BJ (cell line): ENCODE data around the gene NPTX1. TPM values are rescaled to one million over a fixed set of nuclear protein-coding genes. Genes with fewer than 3 reads are reported as not detected.

Experiments
- CTCF ChIA-PET: fragments of 350-600 bp; formaldehyde crosslinking; extraction: SDS; loops from one replicate; lab custom pipeline; 2021; ENCODE audit warnings: antibody characterized with exemption, inconsistent platforms; lab: Yijun Ruan, JAX
- POLR2A ChIA-PET: fragments of 300-600 bp; sonication (Branson Sonifier 250); formaldehyde crosslinking; extraction: SDS; loops from one replicate; lab custom pipeline; 2021; ENCODE audit warnings: antibody characterized with exemption; lab: Charles Lee
- DNase-seq: peaks from one replicate; pipeline ENCODE4 v3.0.0-alpha.2; 2011; ENCODE audit warnings: low read depth
- H3K27me3 ChIP-seq: 2 replicates; pipeline ENCODE4 v1.6.0; 2011; ENCODE audit warnings: low read length; ENCODE audit not compliant: control insufficient read depth, insufficient read depth
- H3K36me3 ChIP-seq: 2 replicates; pipeline ENCODE4 v1.5.1; 2011; ENCODE audit warnings: low read length; ENCODE audit not compliant: control insufficient read depth, insufficient read depth
- H3K4me3 ChIP-seq: 2 replicates; pipeline ENCODE4 v1.5.1; 2011; ENCODE audit warnings: low read depth, mild to moderate bottlenecking, control low read depth, low read length
- polyA minus RNA-seq: library from RNA; depleted of rRNA, polyadenylated mRNA; stranded (reverse); fragments of >200 nt; gene quantifications from 2 replicates; pipeline ENCODE4 v1.2.3, GENCODE V29; 2011; rRNA and poly(A)+ RNA removed
- polyA plus RNA-seq: library from polyadenylated mRNA; depleted of rRNA; stranded (reverse); fragments of >200 nt; gene quantifications from 2 replicates; pipeline ENCODE4 v1.2.3, GENCODE V29; 2011; rRNA removed
- TF ChIP-seq, protein P1 (sequence below): IDR thresholded peaks from 2 replicates; pipeline ENCODE4 v1.5.1; 2011; ENCODE audit warnings: low read depth, mild to moderate bottlenecking, control low read depth, inconsistent platforms, low read length, moderate library complexity; ENCODE audit not compliant: insufficient read depth

NPTX1 gene, protein sequence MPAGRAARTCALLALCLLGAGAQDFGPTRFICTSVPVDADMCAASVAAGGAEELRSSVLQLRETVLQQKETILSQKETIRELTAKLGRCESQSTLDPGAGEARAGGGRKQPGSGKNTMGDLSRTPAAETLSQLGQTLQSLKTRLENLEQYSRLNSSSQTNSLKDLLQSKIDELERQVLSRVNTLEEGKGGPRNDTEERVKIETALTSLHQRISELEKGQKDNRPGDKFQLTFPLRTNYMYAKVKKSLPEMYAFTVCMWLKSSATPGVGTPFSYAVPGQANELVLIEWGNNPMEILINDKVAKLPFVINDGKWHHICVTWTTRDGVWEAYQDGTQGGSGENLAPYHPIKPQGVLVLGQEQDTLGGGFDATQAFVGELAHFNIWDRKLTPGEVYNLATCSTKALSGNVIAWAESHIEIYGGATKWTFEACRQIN
- polyA plus RNA-seq, result 0.21 and 0.43 TPM in 2 replicates
- polyA minus RNA-seq, result 0.46 and 0.95 TPM in 2 replicates

DNA sequence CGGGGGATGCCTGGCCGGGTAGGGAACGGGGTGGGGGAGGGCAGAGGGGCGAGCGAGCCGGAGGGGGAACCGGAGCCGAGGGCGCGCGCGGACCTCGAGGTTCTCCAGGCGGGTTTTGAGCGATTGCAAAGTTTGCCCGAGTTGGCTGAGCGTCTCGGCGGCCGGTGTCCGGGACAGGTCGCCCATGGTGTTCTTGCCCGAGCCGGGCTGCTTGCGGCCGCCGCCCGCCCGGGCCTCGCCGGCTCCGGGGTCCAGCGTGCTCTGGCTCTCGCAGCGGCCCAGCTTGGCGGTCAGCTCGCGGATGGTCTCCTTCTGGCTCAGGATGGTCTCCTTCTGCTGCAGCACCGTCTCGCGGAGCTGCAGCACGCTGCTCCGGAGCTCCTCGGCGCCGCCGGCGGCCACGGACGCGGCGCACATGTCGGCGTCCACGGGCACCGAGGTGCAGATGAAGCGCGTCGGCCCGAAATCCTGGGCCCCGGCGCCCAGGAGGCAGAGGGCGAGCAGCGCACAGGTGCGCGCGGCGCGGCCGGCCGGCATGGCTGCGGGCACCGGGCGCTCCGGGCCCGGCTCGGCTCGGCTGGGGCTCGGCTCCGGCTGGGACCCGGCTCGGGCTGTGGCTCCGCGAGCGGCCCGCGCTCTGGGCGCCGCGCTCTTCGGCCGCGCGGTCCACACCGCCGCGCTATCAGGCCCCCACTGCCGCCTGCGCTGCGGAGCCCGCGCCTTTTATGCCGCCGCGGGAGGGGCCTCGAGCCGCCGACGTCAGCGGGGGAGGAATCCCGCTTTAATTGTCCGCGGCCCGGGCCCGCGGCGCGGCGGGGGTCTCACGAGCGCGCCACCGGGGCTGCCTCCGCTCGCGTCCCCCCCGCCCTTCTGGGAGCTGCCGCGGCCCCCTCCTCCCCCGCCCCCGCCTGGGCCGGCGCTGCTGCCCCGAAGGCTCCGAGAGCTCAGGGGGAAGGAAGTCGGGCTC is at the start of gene NPTX1:
TSS of gene NPTX1 (minus strand) at position 698 of the 967 bp plus-strand sequence. CDS start at position 537, 161 bp downstream.
- TF ChIP-seq, protein P1, sequence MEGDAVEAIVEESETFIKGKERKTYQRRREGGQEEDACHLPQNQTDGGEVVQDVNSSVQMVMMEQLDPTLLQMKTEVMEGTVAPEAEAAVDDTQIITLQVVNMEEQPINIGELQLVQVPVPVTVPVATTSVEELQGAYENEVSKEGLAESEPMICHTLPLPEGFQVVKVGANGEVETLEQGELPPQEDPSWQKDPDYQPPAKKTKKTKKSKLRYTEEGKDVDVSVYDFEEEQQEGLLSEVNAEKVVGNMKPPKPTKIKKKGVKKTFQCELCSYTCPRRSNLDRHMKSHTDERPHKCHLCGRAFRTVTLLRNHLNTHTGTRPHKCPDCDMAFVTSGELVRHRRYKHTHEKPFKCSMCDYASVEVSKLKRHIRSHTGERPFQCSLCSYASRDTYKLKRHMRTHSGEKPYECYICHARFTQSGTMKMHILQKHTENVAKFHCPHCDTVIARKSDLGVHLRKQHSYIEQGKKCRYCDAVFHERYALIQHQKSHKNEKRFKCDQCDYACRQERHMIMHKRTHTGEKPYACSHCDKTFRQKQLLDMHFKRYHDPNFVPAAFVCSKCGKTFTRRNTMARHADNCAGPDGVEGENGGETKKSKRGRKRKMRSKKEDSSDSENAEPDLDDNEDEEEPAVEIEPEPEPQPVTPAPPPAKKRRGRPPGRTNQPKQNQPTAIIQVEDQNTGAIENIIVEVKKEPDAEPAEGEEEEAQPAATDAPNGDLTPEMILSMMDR, result no peak
- ChIA-PET CTCF (interaction anchor here (1.0 to 1.7 kb wide), 5 partner anchors 8 to 100 kb away, joined by 3 to 6 read pairs (median 3); no protein-coding TSS in a partner anchor), POLR2A (no interaction called here)
- no peak for DNase-seq
- H3K4me3 ChIP-seq, result peak within 1 kb of the TSS; percentile 16; the same call in 1 of the 2 replicates
- H3K36me3 ChIP-seq, result no peaks in the 10 kb centered on the region
- peaks cover 63% of the 10 kb centered on the region for H3K27me3 ChIP-seq

DNA sequence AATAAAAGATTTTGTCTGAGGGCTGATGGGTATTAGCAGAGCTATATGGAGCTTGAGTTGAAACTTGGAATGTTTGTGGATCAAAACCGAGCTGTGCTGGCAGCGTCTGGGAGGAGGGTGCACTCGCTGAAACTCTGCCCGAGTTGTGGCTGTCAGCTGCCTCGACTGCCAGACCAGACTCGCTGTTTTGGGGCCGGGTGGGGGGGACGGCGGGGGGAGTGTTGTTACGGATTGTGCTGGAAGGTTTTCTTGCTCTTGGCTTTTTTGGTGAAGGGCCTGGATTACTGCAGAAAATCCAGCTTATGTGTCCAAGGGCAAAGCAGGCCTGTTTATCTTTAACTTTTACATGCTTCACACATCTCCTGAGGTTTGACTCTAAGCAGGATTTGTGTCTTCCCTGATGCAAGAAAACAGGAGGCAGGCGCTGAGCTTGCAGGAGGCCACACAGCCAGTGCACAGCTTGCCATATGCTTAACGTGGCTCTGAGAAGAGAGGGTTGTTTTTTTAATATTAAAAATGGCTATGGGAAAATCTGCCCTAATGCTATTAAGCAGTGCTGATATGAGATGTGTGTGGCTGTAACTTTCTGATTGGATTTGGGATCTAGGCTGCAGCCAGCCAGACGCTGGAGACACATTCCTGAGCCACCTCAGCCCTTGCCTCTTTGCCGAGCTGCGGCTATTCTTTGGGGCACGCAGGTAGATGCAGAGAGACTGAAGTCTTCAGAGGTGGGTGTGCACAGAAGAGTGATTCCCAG is 47.7 kb upstream of the NPTX1 start:
- ChIA-PET POLR2A (no interaction called here), CTCF (no interaction called here)
- no peaks in the 10 kb centered on the region for H3K36me3 ChIP-seq
- peaks cover 2% of the 10 kb centered on the region for H3K27me3 ChIP-seq
- DNase-seq, result no peak
- TF ChIP-seq, protein P1, result no peak
- no peak overlapping the region for H3K4me3 ChIP-seq

DNA sequence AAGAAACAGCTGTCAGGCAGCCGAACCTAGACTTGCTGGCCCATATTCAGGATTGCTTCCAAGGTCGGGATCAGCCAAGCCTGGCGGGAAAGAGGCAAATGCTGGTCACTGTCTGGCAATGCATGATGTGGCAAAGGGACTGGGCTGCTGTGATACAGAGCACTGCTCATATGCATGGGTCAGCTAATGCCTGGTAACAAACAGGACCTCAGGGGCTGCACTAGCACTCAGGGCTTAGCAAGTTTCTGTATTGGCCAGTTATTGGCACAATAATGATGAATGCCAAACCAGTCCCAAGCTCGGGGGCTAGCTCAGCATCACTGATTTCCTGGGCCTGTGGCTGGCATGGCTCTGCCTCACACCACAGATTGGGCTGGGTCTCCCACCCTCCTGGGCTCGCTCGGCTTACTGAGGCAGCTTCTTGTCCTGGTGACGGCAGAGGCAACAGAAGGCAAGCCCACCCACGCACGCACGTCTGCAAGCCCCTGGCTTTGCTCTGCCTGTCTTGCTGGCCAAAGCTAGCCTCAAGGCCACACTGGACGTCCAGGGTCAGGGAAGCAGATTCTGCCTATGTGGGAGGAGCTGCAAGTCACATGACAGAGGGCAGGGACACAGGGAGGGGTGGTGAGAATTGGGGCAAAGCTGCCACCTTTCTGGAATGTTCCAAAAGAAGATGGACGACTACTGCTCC is 46.8 kb upstream of the NPTX1 start:
- TF ChIP-seq, protein P1, result no peak
- no peak overlapping the region for H3K4me3 ChIP-seq
- no peaks in the 10 kb centered on the region for H3K36me3 ChIP-seq
- peaks cover 2% of the 10 kb centered on the region for H3K27me3 ChIP-seq
- POLR2A ChIA-PET, result no interaction called here
- DNase-seq, result no peak
- CTCF ChIA-PET, result interaction anchor here (0.8 to 1.0 kb wide), 2 partner anchors 16 to 66 kb away, joined by 3 read pairs; no protein-coding TSS in a partner anchor

DNA sequence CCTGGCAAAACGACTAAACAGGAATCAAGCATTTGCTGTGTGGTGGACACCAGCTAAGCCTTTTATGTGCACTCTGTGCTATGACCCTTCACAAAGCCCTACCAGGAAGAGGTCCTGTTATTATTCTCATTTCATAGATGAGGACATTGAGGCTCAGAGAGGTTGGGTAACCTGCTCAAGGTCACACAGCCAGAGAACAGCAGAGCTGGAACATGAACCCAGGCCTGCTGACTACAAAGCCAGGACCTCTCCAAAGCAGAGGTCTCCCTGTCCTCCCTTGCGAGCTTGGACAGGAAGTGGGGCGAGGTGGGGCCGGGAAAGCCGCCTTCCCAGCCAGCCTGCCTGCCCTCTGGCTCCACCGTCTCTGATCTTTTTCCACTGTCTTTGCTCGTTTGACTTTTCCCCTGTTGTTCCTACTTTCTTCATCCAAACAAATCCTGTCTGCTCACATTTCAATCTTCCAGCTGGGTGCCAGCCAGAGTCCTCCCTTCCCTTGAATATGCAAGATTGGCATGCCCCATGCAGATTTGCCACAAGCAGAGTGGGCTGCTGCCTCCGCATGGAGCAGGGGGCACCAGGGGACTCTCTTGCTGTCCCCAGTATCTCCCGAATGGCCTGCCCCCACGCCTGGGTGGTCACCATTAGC is 44.5 kb upstream of the NPTX1 start:
- ChIA-PET POLR2A (interaction anchor here (0.6 kb wide), 1 partner anchor 8 kb away, joined by 11 read pairs; no protein-coding TSS in a partner anchor), CTCF (no interaction called here)
- Histone ChIP-seq H3K27me3 (peaks cover 2% of the 10 kb centered on the region; the same call in 1 of the 2 replicates), H3K4me3 (no peak overlapping the region), H3K36me3 (no peaks in the 10 kb centered on the region)
- DNase-seq, result no peak
- TF ChIP-seq, protein P1, result no peak
